Neural cell (in vitro differentiated cells): ENCODE measurements around the gene GATA6. TPM values are rescaled to one million over a fixed set of nuclear protein-coding genes. Genes with fewer than 3 reads are reported as not detected.

Experiments used
- H2AFZ ChIP-seq: fragments of 200-600, 300-800 bp; sonication (generic), shearing (Covaris generic); 2 replicates; pipeline ENCODE4 v1.6.0; 2014; ENCODE audit warnings: low read depth, mild to moderate bottlenecking, antibody characterized with exemption, low read length, moderate library complexity
- H3F3A ChIP-seq: fragments of 200-600 bp; shearing (Covaris generic); 2 replicates; pipeline ENCODE4 v1.6.1; 2016; ENCODE audit warnings: mild to moderate bottlenecking, moderate library complexity, mixed read lengths, antibody characterized with exemption, low read length; ENCODE audit not compliant: insufficient read depth, poor library complexity, severe bottlenecking
- H3K27ac ChIP-seq: fragments of 200-600, 300-800 bp; sonication (generic), shearing (Covaris generic); 2 replicates; pipeline ENCODE4 v1.5.1; 2014; ENCODE audit warnings: mild to moderate bottlenecking, low read length, moderate library complexity
- H3K27me3 ChIP-seq: fragments of 300-800, 200-600 bp; sonication (generic), shearing (Covaris generic); 2 replicates; pipeline ENCODE4 v1.6.0; 2014; ENCODE audit warnings: mild to moderate bottlenecking, low read depth, low read length, moderate library complexity; ENCODE audit not compliant: insufficient read depth
- H3K36me3 ChIP-seq: fragments of 300-800, 200-600 bp; sonication (generic), shearing (Covaris generic); 2 replicates; pipeline ENCODE4 v1.5.1; 2014; ENCODE audit warnings: mild to moderate bottlenecking, antibody characterized with exemption, low read length, moderate library complexity; ENCODE audit not compliant: insufficient read depth
- H3K4me2 ChIP-seq: fragments of 300-800, 200-600 bp; sonication (generic), shearing (Covaris generic); 2 replicates; pipeline ENCODE4 v1.6.0; 2014; ENCODE audit warnings: mild to moderate bottlenecking, low read length
- H3K4me3 ChIP-seq: fragments of 300-800, 200-600 bp; sonication (generic), shearing (Covaris generic); 2 replicates; pipeline ENCODE4 v1.5.1; 2014; ENCODE audit warnings: mild to moderate bottlenecking, low read length, moderate library complexity
- H3K79me2 ChIP-seq: fragments of 200-600 bp; shearing (Covaris generic); replicated peaks from 2 replicates; pipeline ENCODE4 v1.6.0; 2014; ENCODE audit warnings: mild to moderate bottlenecking, low read length, moderate library complexity; ENCODE audit not compliant: insufficient read depth
- H3K9ac ChIP-seq: fragments of 300-800, 200-600 bp; sonication (generic), shearing (Covaris generic); 2 replicates; pipeline ENCODE4 v1.6.1; 2016; ENCODE audit warnings: mild to moderate bottlenecking, low read length, mixed read lengths
- H3K9me2 ChIP-seq: fragments of 200-600 bp; shearing (Covaris generic); 2 replicates; pipeline ENCODE4 v1.6.1; 2016; ENCODE audit warnings: mild to moderate bottlenecking, low read length, mixed read lengths; ENCODE audit not compliant: insufficient read depth
- H3K9me3 ChIP-seq: fragments of 200-600, 300-800 bp; sonication (generic), shearing (Covaris generic); 2 replicates; pipeline ENCODE4 v1.6.1; 2016; ENCODE audit warnings: mild to moderate bottlenecking, mixed run types, low read length, moderate library complexity, mixed read lengths
- H4K20me1 ChIP-seq: fragments of 200-600 bp; shearing (Covaris generic); 2 replicates; pipeline ENCODE4 v1.6.1; 2016; ENCODE audit warnings: mild to moderate bottlenecking, mixed run types; ENCODE audit not compliant: insufficient read depth
- CTCF ChIP-seq: fragments of 450-650 bp; IDR thresholded peaks from 2 replicates; pipeline ENCODE4 v1.5.1; 2014; ENCODE audit warnings: antibody characterized with exemption, mild to moderate bottlenecking, moderate library complexity; ENCODE audit not compliant: poor library complexity, severe bottlenecking
- EP300 ChIP-seq: fragments of 450-650 bp; conservative IDR thresholded peaks from 2 replicates; pipeline ENCODE4 v1.6.1; 2014; ENCODE audit warnings: antibody characterized with exemption, mild to moderate bottlenecking, moderate library complexity; ENCODE audit not compliant: poor library complexity, severe bottlenecking
- EZH2 ChIP-seq: fragments of 200-600, 300-800 bp; shearing (Covaris generic), sonication (generic); IDR thresholded peaks from 2 replicates; pipeline ENCODE4 v1.6.1; 2014; ENCODE audit warnings: antibody characterized with exemption, low read length, borderline replicate concordance, mild to moderate bottlenecking; ENCODE audit not compliant: insufficient read depth, poor library complexity, severe bottlenecking
- POLR2AphosphoS5 ChIP-seq: IDR thresholded peaks from 2 replicates; pipeline ENCODE4 v1.6.1; 2012
- SMC3 ChIP-seq: fragments of 450-650 bp; conservative IDR thresholded peaks from 2 replicates; pipeline ENCODE4 v1.6.1; 2014; ENCODE audit warnings: antibody characterized with exemption, mild to moderate bottlenecking, moderate library complexity; ENCODE audit not compliant: poor library complexity
- TAF1 ChIP-seq: IDR thresholded peaks from 2 replicates; pipeline ENCODE4 v1.6.1; 2012; ENCODE audit warnings: low read depth
- polyA plus RNA-seq: library from polyadenylated mRNA; depleted of rRNA; stranded (reverse); fragments of >200 nt; gene quantifications from 2 replicates; pipeline ENCODE4 v1.2.3, GENCODE V29; 2014
- TF ChIP-seq, protein P1 (sequence below): IDR thresholded peaks from 2 replicates; pipeline ENCODE4 v1.6.1; 2012; ENCODE audit warnings: borderline replicate concordance

Gene GATA6
- polyA plus RNA-seq, 1 donor from 2014 or later, result not detected

- Histone ChIP-seq H3K9me3 (no peaks in the 10 kb centered on the region), H3K79me2 (no peaks in the 10 kb centered on the region), H3K27me3 (peaks cover 98% of the 10 kb centered on the region), H3K27ac (no peak overlapping the region), H4K20me1 (no peaks in the 10 kb centered on the region), H3K9ac (no peak overlapping the region), H3F3A (no peaks in the 10 kb centered on the region), H3K36me3 (no peaks in the 10 kb centered on the region), H3K4me2 (no peak overlapping the region), H3K4me3 (no peak overlapping the region), H3K9me2 (no peaks in the 10 kb centered on the region), H2AFZ (no peak overlapping the region)
- TF ChIP-seq TAF1 (no peak), SMC3 (no peak), CTCF (no peak), EZH2 (no peak), EP300 (no peak)
- TF ChIP-seq, protein P1, sequence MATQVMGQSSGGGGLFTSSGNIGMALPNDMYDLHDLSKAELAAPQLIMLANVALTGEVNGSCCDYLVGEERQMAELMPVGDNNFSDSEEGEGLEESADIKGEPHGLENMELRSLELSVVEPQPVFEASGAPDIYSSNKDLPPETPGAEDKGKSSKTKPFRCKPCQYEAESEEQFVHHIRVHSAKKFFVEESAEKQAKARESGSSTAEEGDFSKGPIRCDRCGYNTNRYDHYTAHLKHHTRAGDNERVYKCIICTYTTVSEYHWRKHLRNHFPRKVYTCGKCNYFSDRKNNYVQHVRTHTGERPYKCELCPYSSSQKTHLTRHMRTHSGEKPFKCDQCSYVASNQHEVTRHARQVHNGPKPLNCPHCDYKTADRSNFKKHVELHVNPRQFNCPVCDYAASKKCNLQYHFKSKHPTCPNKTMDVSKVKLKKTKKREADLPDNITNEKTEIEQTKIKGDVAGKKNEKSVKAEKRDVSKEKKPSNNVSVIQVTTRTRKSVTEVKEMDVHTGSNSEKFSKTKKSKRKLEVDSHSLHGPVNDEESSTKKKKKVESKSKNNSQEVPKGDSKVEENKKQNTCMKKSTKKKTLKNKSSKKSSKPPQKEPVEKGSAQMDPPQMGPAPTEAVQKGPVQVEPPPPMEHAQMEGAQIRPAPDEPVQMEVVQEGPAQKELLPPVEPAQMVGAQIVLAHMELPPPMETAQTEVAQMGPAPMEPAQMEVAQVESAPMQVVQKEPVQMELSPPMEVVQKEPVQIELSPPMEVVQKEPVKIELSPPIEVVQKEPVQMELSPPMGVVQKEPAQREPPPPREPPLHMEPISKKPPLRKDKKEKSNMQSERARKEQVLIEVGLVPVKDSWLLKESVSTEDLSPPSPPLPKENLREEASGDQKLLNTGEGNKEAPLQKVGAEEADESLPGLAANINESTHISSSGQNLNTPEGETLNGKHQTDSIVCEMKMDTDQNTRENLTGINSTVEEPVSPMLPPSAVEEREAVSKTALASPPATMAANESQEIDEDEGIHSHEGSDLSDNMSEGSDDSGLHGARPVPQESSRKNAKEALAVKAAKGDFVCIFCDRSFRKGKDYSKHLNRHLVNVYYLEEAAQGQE, result no peak
Measured at GRCh38 chr18:22165603-22166068, 3.8 kb upstream of the GATA6 start.

DNA sequence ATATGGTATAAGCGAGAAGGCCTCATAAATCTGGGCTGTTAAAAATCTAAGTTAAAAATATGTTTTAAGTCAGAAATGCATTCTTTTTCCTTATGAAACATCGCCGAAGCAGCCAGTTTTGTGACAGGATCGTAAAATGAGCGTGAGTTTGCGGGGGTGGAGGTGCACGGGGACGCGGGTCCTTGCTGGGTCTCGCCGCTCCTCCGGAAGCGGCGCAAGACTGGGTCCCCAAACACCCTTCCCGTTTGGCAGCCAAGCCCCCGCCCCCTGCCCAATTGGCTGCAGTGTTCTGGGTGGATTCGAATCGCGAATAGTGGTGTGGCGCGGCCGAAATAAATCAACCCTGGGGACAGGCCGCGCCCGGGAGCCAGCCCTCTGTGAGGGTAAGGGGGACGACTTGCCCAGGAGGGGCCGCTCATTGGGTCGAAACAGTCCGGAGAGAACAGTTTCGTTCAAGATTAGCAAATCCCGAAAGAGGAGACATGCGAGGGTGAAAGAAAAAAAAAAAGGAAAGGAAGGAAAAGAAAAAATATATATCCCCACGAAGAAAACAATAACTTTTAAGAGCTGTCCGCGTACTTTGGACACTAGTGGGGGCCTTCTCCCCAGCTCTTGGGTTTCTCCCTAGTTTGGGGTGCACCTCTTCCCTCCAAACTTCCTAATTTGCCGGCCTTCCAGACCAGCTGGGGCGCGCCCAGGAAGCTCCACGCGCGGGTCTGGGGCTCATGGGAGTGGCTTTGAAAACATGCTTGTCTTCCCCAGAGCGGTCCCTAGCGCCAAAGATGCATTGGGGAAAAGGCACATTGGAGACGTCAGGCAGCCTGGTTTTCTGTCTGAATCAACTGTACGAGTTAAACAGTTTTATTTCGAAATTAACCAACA, 3.1 kb upstream of the GATA6 start:
- no peaks in the 10 kb centered on the region for H3F3A ChIP-seq
- no peaks in the 10 kb centered on the region for H4K20me1 ChIP-seq
- no peak overlapping the region for H3K9ac ChIP-seq
- H3K27ac ChIP-seq, result no peak overlapping the region
- H3K4me3 ChIP-seq, result no peak overlapping the region
- H3K9me3 ChIP-seq, result no peaks in the 10 kb centered on the region
- no peaks in the 10 kb centered on the region for H3K79me2 ChIP-seq
- H3K4me2 ChIP-seq, result no peak overlapping the region
- no peak overlapping the region for H2AFZ ChIP-seq
- TF ChIP-seq, protein P1, result no peak
- peak; percentile 1 for TF ChIP-seq EZH2
- TF ChIP-seq POLR2AphosphoS5, result no peak
- no peak for TF ChIP-seq EP300
- peaks cover 98% of the 10 kb centered on the region for H3K27me3 ChIP-seq
- H3K36me3 ChIP-seq, result no peaks in the 10 kb centered on the region
- H3K9me2 ChIP-seq, result no peaks in the 10 kb centered on the region
